MM.1S (cell line): ENCODE results near the gene ATP8B1.

Source experiments
- DNase-seq: peaks from one replicate; pipeline ENCODE4 v3.0.0-alpha.2; 2015
- H2AFZ ChIP-seq: fragments of 300-600 bp; sonication (generic); 2 replicates; pipeline ENCODE4 v1.6.0; 2016; ENCODE audit warnings: antibody characterized with exemption, low read length
- H3F3A ChIP-seq: fragments of 300-600 bp; sonication (generic); 2 replicates; pipeline ENCODE4 v1.6.1; 2016; ENCODE audit warnings: mild to moderate bottlenecking, antibody characterized with exemption, low read length, moderate library complexity, mixed read lengths; ENCODE audit not compliant: insufficient read depth
- H3K27ac ChIP-seq: fragments of 300-600 bp; sonication (generic); 2 replicates; pipeline ENCODE4 v1.5.1; 2016; ENCODE audit warnings: mild to moderate bottlenecking, low read length
- H3K27me3 ChIP-seq: fragments of 300-600 bp; sonication (generic); replicated peaks from 2 replicates; pipeline ENCODE4 v1.6.0; 2016; ENCODE audit warnings: low read length; ENCODE audit not compliant: insufficient read depth
- H3K36me3 ChIP-seq: fragments of 300-600 bp; sonication (generic); replicated peaks from 2 replicates; pipeline ENCODE4 v1.6.1; 2016; ENCODE audit warnings: mild to moderate bottlenecking, low read length, mixed read lengths; ENCODE audit not compliant: insufficient read depth
- H3K4me1 ChIP-seq: fragments of 300-600 bp; sonication (generic); 2 replicates; pipeline ENCODE4 v1.6.1; 2016; ENCODE audit warnings: low read length, mixed read lengths
- H3K4me2 ChIP-seq: fragments of 300-600 bp; sonication (generic); 2 replicates; pipeline ENCODE4 v1.6.0; 2016; ENCODE audit warnings: low read depth, low read length
- H3K4me3 ChIP-seq: fragments of 300-600 bp; sonication (generic); 2 replicates; pipeline ENCODE4 v1.5.1; 2016; ENCODE audit warnings: low read length, mixed read lengths
- H3K79me2 ChIP-seq: fragments of 300-600 bp; sonication (generic); 2 replicates; pipeline ENCODE4 v1.6.1; 2016; ENCODE audit warnings: mixed run types, low read length, mixed read lengths
- H3K9ac ChIP-seq: fragments of 300-600 bp; sonication (generic); 2 replicates; pipeline ENCODE4 v1.6.1; 2016; ENCODE audit warnings: low read length, mixed read lengths
- H3K9me2 ChIP-seq: fragments of 300-600 bp; sonication (generic); replicated peaks from 2 replicates; pipeline ENCODE4 v1.6.1; 2016; ENCODE audit warnings: mild to moderate bottlenecking, low read length, mixed read lengths; ENCODE audit not compliant: insufficient read depth
- H3K9me3 ChIP-seq: fragments of 300-600 bp; sonication (generic); replicated peaks from 2 replicates; pipeline ENCODE4 v1.6.1; 2016; ENCODE audit warnings: mild to moderate bottlenecking, low read length, mixed read lengths; ENCODE audit not compliant: insufficient read depth
- H4K20me1 ChIP-seq: fragments of 300-600 bp; sonication (generic); 2 replicates; pipeline ENCODE4 v1.6.1; 2016; ENCODE audit warnings: mild to moderate bottlenecking, low read length, moderate library complexity, mixed read lengths; ENCODE audit not compliant: insufficient read depth
- EZH2 ChIP-seq: fragments of 300-600 bp; sonication (generic); optimal IDR thresholded peaks from 2 replicates; pipeline ENCODE3; 2017; ENCODE audit warnings: low read depth, mild to moderate bottlenecking, antibody characterized with exemption, low read length, mixed read lengths
- EZH2phosphoT487 ChIP-seq: fragments of 300-600 bp; sonication (generic); IDR thresholded peaks from 2 replicates; pipeline ENCODE4 v1.6.1; 2018; ENCODE audit warnings: antibody characterized with exemption, low read length
- TF ChIP-seq, protein P1 (sequence below): fragments of 300-600 bp; sonication (generic); IDR thresholded peaks from 2 replicates; pipeline ENCODE4 v1.5.1; 2016; ENCODE audit warnings: antibody characterized with exemption, low read length, mixed read lengths

Gene ATP8B1

DNA sequence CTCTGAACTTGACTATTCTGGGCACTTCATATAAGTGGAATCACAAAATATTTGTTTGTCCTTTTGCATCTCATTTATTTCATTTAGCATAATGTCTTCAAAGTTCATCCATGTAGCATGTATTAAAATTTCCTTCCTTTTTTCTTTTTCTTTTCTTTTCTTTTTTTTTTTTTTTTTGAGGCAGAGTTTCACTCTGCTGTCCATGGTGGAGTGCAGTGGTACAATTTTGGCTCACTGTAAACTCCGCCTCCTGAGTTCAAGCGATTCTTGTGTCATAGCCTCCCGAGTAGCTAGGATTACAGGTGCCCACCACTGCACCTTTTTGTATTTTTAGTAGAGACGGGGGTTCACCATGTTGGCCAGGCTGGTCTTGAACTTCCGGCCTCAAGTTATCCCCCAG, 11.9 kb downstream of the ATP8B1 start:
- Histone ChIP-seq H3K27ac (no peak overlapping the region), H2AFZ (no peak overlapping the region), H3K9me3 (no peaks in the 10 kb centered on the region), H3K9me2 (no peaks in the 10 kb centered on the region), H4K20me1 (no peaks in the 10 kb centered on the region), H3K27me3 (no peaks in the 10 kb centered on the region), H3K36me3 (no peaks in the 10 kb centered on the region), H3F3A (no peaks in the 10 kb centered on the region), H3K79me2 (no peaks in the 10 kb centered on the region), H3K4me2 (no peak overlapping the region), H3K4me3 (no peak overlapping the region), H3K4me1 (no peaks in the 10 kb centered on the region), H3K9ac (no peak overlapping the region)
- no peak for DNase-seq
- no peak for TF ChIP-seq EZH2
- TF ChIP-seq, protein P1, sequence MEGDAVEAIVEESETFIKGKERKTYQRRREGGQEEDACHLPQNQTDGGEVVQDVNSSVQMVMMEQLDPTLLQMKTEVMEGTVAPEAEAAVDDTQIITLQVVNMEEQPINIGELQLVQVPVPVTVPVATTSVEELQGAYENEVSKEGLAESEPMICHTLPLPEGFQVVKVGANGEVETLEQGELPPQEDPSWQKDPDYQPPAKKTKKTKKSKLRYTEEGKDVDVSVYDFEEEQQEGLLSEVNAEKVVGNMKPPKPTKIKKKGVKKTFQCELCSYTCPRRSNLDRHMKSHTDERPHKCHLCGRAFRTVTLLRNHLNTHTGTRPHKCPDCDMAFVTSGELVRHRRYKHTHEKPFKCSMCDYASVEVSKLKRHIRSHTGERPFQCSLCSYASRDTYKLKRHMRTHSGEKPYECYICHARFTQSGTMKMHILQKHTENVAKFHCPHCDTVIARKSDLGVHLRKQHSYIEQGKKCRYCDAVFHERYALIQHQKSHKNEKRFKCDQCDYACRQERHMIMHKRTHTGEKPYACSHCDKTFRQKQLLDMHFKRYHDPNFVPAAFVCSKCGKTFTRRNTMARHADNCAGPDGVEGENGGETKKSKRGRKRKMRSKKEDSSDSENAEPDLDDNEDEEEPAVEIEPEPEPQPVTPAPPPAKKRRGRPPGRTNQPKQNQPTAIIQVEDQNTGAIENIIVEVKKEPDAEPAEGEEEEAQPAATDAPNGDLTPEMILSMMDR: no peak

DNA sequence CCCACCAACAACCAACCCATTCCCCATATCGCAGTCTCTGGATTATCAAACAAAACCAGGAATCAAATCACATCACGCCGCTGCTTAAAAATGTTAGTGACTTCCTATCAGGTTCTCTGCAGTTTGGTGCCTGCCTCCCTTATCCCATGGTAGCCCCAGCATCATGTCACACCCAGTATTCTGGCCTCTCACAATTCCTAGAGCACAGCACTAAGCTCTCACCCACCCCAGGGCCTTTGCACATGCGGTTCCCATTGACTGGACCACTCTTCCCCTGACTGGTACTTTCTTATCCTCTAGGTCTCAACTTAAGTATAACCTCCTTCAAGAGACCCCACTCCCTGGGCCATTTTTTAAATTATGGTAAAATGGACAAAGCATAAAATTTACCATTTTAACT, 12.8 kb downstream of the ATP8B1 start:
- H3K4me3 ChIP-seq: no peak overlapping the region
- H3K9me3 ChIP-seq: no peaks in the 10 kb centered on the region
- H3K9me2 ChIP-seq: no peaks in the 10 kb centered on the region
- no peak overlapping the region for H3K9ac ChIP-seq
- H3K4me2 ChIP-seq: no peak overlapping the region
- H3K79me2 ChIP-seq: no peaks in the 10 kb centered on the region
- no peaks in the 10 kb centered on the region for H3K36me3 ChIP-seq
- TF ChIP-seq EZH2phosphoT487: no peak
- TF ChIP-seq, protein P1: no peak
- TF ChIP-seq EZH2: no peak
- H3K27ac ChIP-seq: no peak overlapping the region
- H3F3A ChIP-seq: no peaks in the 10 kb centered on the region
- no peaks in the 10 kb centered on the region for H4K20me1 ChIP-seq
- H2AFZ ChIP-seq: no peak overlapping the region
- DNase-seq: no peak
- no peaks in the 10 kb centered on the region for H3K27me3 ChIP-seq
- H3K4me1 ChIP-seq: no peaks in the 10 kb centered on the region

DNA sequence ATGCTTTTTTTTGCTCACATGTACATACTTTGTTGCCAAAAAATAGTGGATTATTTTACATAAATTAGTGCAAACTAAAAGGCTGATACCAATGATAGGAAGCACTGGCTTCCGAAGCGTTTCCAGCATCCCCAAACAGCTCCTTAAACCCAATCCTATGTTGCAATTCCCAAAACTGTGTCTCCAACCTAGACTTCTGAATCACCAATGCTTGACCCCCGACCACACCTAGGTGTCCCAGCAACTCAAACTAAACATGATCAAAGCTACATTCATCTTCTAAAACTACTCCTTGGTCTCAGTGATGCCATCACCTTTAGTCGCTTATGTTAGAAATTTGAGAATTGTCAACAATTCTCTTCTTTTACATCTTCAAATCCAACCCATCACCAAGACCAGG, 13.4 kb downstream of the ATP8B1 start:
- H3K4me2 ChIP-seq: no peak overlapping the region
- H3K9me3 ChIP-seq: no peaks in the 10 kb centered on the region
- no peaks in the 10 kb centered on the region for H3K79me2 ChIP-seq
- H3K9ac ChIP-seq: no peak overlapping the region
- no peak overlapping the region for H3K4me3 ChIP-seq
- H3K27me3 ChIP-seq: no peaks in the 10 kb centered on the region
- no peaks in the 10 kb centered on the region for H3F3A ChIP-seq
- H3K27ac ChIP-seq: no peak overlapping the region
- DNase-seq: no peak
- no peaks in the 10 kb centered on the region for H3K4me1 ChIP-seq
- TF ChIP-seq EZH2 (no peak), EZH2phosphoT487 (no peak)
- TF ChIP-seq, protein P1: no peak
- H3K9me2 ChIP-seq: no peaks in the 10 kb centered on the region
- no peaks in the 10 kb centered on the region for H3K36me3 ChIP-seq
- H4K20me1 ChIP-seq: no peaks in the 10 kb centered on the region
- H2AFZ ChIP-seq: no peak overlapping the region
